GM23248 (cell line): ENCODE data around the gene RBM19. TPM values are rescaled to one million over a fixed set of nuclear protein-coding genes. Genes with fewer than 3 reads are reported as not detected.

Source experiments
- DNase-seq: peaks from one replicate; pipeline ENCODE4 v3.0.0-alpha.2; 2015
- H2AFZ ChIP-seq: fragments of 200-600 bp; sonication (generic); 2 replicates; pipeline ENCODE4 v1.6.1; 2016; ENCODE audit warnings: antibody characterized with exemption
- H3F3A ChIP-seq: fragments of 200-600 bp; sonication (generic); 2 replicates; pipeline ENCODE4 v1.6.1; 2016; ENCODE audit warnings: mild to moderate bottlenecking, antibody characterized with exemption, mixed run types; ENCODE audit not compliant: insufficient read depth
- H3K27ac ChIP-seq: fragments of 200-600 bp; sonication (generic); 2 replicates; pipeline ENCODE4 v1.5.1; 2016; ENCODE audit warnings: mild to moderate bottlenecking
- H3K27me3 ChIP-seq: fragments of 200-600 bp; sonication (generic); replicated peaks from 2 replicates; pipeline ENCODE4 v1.6.1; 2016; ENCODE audit warnings: mild to moderate bottlenecking; ENCODE audit not compliant: insufficient read depth
- H3K36me3 ChIP-seq: fragments of 200-600 bp; sonication (generic); 2 replicates; pipeline ENCODE4 v1.6.1; 2016; ENCODE audit warnings: low read depth, mild to moderate bottlenecking
- H3K4me1 ChIP-seq: fragments of 200-600 bp; sonication (generic); 2 replicates; pipeline ENCODE4 v1.6.1; 2016; ENCODE audit warnings: mild to moderate bottlenecking; ENCODE audit not compliant: insufficient read depth
- H3K4me2 ChIP-seq: fragments of 200-600 bp; sonication (generic); one replicate; pipeline ENCODE4 v1.6.1; 2016; ENCODE audit warnings: mild to moderate bottlenecking; ENCODE audit not compliant: unreplicated experiment
- H3K4me3 ChIP-seq: fragments of 200-600 bp; sonication (generic); 2 replicates; pipeline ENCODE4 v1.5.1; 2016; ENCODE audit warnings: mild to moderate bottlenecking
- H3K79me2 ChIP-seq: fragments of 200-600 bp; sonication (generic); 2 replicates; pipeline ENCODE4 v1.6.1; 2016; ENCODE audit warnings: mild to moderate bottlenecking; ENCODE audit not compliant: insufficient read depth
- H3K9ac ChIP-seq: fragments of 200-600 bp; sonication (generic); 2 replicates; pipeline ENCODE4 v1.6.1; 2016; ENCODE audit warnings: mild to moderate bottlenecking
- H3K9me2 ChIP-seq: fragments of 200-600 bp; sonication (generic); 2 replicates; pipeline ENCODE4 v1.6.1; 2016; ENCODE audit warnings: mixed run types, mild to moderate bottlenecking, moderate library complexity; ENCODE audit not compliant: insufficient read depth
- H3K9me3 ChIP-seq: fragments of 200-600 bp; sonication (generic); one replicate; pipeline ENCODE4 v1.6.1; 2017; ENCODE audit warnings: low read depth
- H4K20me1 ChIP-seq: fragments of 200-600 bp; sonication (generic); 2 replicates; pipeline ENCODE4 v1.6.0; 2016; ENCODE audit not compliant: insufficient read depth
- EZH2 ChIP-seq: fragments of 200-600 bp; sonication (generic); IDR thresholded peaks from 2 replicates; pipeline ENCODE4 v1.6.1; 2018; ENCODE audit warnings: antibody characterized with exemption, mild to moderate bottlenecking; ENCODE audit not compliant: insufficient read depth, poor library complexity, severe bottlenecking
- EZH2phosphoT487 ChIP-seq: fragments of 200-600 bp; sonication (generic); IDR thresholded peaks from 2 replicates; pipeline ENCODE4 v1.6.1; 2018; ENCODE audit warnings: antibody characterized with exemption, moderate library complexity, mild to moderate bottlenecking, low read depth; ENCODE audit not compliant: insufficient read depth
- WGBS, 2 experiments: methylation state at CpG; one replicate each; pipeline ENCODE4 v1.1.6; 2015 to 2017; ENCODE audit warnings: low lambda C conversion rate in 2 of 2, low coverage in 1 of 2; ENCODE audit errors: missing lambda C conversion rate in 2 of 2; 5-methylcytosine and 5-hydroxymethylcytosine counted together
- in situ Hi-C: fragments of 300-500 bp; cut with MboI; formaldehyde crosslinking; loops from 2 replicates; pipeline ENCODE4 v1.15.0; 2020
- polyA plus RNA-seq: library from polyadenylated mRNA; unstranded; fragments of >200 nt; fragmentation: Nextera tagmentation; extraction: Ambion mirVana; gene quantifications from 2 replicates; pipeline ENCODE4 v1.2.1, GENCODE V29; 2016
- total RNA-seq: library from RNA; depleted of rRNA; stranded (reverse); fragments of >200 nt; shearing (Covaris generic); gene quantifications from 2 replicates; pipeline ENCODE4 v1.2.3, GENCODE V29; 2014; rRNA removed

The RBM19 gene, protein sequence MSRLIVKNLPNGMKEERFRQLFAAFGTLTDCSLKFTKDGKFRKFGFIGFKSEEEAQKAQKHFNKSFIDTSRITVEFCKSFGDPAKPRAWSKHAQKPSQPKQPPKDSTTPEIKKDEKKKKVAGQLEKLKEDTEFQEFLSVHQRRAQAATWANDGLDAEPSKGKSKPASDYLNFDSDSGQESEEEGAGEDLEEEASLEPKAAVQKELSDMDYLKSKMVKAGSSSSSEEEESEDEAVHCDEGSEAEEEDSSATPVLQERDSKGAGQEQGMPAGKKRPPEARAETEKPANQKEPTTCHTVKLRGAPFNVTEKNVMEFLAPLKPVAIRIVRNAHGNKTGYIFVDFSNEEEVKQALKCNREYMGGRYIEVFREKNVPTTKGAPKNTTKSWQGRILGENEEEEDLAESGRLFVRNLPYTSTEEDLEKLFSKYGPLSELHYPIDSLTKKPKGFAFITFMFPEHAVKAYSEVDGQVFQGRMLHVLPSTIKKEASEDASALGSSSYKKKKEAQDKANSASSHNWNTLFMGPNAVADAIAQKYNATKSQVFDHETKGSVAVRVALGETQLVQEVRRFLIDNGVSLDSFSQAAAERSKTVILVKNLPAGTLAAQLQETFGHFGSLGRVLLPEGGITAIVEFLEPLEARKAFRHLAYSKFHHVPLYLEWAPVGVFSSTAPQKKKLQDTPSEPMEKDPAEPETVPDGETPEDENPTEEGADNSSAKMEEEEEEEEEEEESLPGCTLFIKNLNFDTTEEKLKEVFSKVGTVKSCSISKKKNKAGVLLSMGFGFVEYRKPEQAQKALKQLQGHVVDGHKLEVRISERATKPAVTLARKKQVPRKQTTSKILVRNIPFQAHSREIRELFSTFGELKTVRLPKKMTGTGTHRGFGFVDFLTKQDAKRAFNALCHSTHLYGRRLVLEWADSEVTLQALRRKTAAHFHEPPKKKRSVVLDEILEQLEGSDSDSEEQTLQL
- total RNA-seq (13.3 and 17.1 TPM in 2 replicates), polyA plus RNA-seq (13.4 and 14.8 TPM in 2 replicates)

DNA sequence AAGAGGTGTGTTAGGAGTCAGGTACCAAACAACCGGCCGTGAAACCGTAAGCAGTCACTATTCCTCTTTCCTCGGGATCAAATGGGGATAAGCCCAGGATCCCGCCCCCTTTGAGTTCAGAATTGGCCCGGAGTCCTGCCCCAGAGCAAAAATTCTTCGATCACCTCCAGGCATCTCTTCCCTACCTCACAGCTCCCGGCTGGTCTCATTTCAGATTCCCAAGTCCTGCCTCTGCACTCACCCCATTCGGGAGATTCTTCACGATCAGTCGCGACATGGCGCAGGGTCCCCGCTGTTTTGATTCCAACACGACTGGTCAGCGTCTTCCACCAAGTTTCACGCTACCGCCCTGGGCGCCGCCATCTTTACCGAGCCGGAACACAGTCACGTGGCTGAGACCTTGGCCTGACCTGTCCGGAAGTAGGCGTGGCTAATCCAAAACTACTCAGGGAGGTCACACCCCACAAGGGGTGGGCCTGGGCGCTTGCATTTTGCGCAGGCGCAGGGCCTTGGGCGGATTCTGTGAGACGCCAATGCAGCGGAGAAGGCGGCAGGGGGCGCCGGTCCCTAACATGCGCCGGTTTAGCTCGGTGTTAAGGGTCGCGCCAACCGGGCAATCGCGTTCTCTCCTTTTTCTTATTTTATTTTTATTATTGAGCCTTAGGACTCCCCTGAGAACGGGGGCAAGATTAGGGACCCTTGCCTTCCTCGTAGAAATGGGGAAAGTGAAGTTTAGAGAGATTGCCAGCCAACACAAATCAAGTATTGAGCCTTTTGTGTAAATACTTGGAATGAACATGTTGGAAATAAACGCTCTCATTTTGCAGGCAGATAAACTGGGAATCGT lies at the start of gene RBM19:
TSS of gene RBM19 (minus strand) at position 375 of the 847 bp plus-strand sequence. CDS start at position 277, 98 bp downstream.
- H4K20me1 ChIP-seq, result no peaks in the 10 kb centered on the region
- no peaks in the 10 kb centered on the region for H3K9me2 ChIP-seq
- no peaks in the 10 kb centered on the region for H3K9me3 ChIP-seq
- in situ Hi-C loops, result no loop called here
- TF ChIP-seq EZH2 (no peak), EZH2phosphoT487 (no peak)
- 1% methylated on average over 46 of the region's 46 CpGs for WGBS, 2 experiments
- peak within 1 kb of the TSS; percentile 95 for H2AFZ ChIP-seq
- H3K27me3 ChIP-seq, result no peaks in the 10 kb centered on the region
- H3K36me3 ChIP-seq, result peaks cover 10% of the 10 kb centered on the region; the same call in 1 of the 2 replicates
- H3K27ac ChIP-seq, result peak within 1 kb of the TSS; percentile 33
- H3K79me2 ChIP-seq, result peaks cover 34% of the 10 kb centered on the region
- peak; percentile 100 for DNase-seq
- H3K4me1 ChIP-seq, result peaks cover 5% of the 10 kb centered on the region
- peak within 1 kb of the TSS; percentile 84 for H3K9ac ChIP-seq
- peak within 1 kb of the TSS; percentile 81 for H3K4me3 ChIP-seq
- peak within 1 kb of the TSS; percentile 98 for H3K4me2 ChIP-seq
- H3F3A ChIP-seq, result no peaks in the 10 kb centered on the region

- TF ChIP-seq EZH2 (no peak), EZH2phosphoT487 (no peak)
- 0 out of 2 replicates have a peak, but pooled peaks cover 5% of the 10 kb centered on the region for H3K4me1 ChIP-seq
- no peaks in the 10 kb centered on the region for H3K9me3 ChIP-seq
- no peak overlapping the region for H2AFZ ChIP-seq
- H4K20me1 ChIP-seq, result no peaks in the 10 kb centered on the region
- H3K9ac ChIP-seq, result no peak overlapping the region
- H3F3A ChIP-seq, result no peaks in the 10 kb centered on the region; the same call in 1 of the 2 replicates
- H3K9me2 ChIP-seq, result no peaks in the 10 kb centered on the region
- H3K36me3 ChIP-seq, result no peaks in the 10 kb centered on the region
- H3K27ac ChIP-seq, result no peak overlapping the region
- H3K4me2 ChIP-seq, result no peak overlapping the region
- H3K4me3 ChIP-seq, result no peak overlapping the region
- WGBS, 2 experiments, result 65% methylated on average over 7 of the region's 7 CpGs
- in situ Hi-C loops, result no loop called here
- H3K79me2 ChIP-seq, result no peaks in the 10 kb centered on the region
- no peak for DNase-seq
- peaks cover 18% of the 10 kb centered on the region for H3K27me3 ChIP-seq
Measured at GRCh38 chr12:114015851-114016250, 49.7 kb upstream of the RBM19 start.

GRCh38 chr12:114013575-114014345 lies 47.6 kb upstream of the RBM19 start:
- H3K9me3 ChIP-seq, result no peaks in the 10 kb centered on the region
- H3K36me3 ChIP-seq, result no peaks in the 10 kb centered on the region
- no peak overlapping the region for H3K4me2 ChIP-seq
- no peaks in the 10 kb centered on the region for H4K20me1 ChIP-seq
- peak; percentile 60 for DNase-seq
- no peak overlapping the region for H3K9ac ChIP-seq
- no peak overlapping the region for H3K27ac ChIP-seq
- no peaks in the 10 kb centered on the region; the same call in 1 of the 2 replicates for H3F3A ChIP-seq
- TF ChIP-seq EZH2 (no peak), EZH2phosphoT487 (no peak)
- H3K79me2 ChIP-seq, result no peaks in the 10 kb centered on the region
- 0 out of 2 replicates have a peak, but pooled peaks cover 5% of the 10 kb centered on the region for H3K4me1 ChIP-seq
- H3K4me3 ChIP-seq, result no peak overlapping the region
- H3K9me2 ChIP-seq, result no peaks in the 10 kb centered on the region
- peaks cover 9% of the 10 kb centered on the region for H3K27me3 ChIP-seq
- 14 to 16% methylated on average over 6 of the region's 6 CpGs for WGBS, 2 experiments
- no peak overlapping the region for H2AFZ ChIP-seq
- in situ Hi-C loops, result no loop called here
